Measurements from ENCODE around the gene TMEM92.

DNA sequence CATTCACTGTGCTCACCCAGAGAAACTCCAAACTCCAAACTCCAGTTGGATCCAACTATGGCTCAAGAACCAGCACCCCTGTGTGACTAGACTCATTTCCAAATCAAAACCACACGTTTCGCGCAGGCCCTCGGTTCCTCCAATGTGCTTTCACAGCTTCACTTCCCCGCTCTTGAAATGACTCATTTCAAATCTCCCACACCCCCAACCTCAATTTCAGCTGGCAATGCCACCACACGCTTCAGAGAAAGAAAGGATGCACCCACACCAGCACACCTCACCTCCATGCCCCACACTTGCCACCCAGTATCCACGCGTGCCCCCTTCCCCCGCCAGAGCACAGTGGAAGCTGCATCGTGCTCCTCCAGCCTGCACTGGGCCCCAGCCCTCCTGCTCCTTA, 9.0 kb downstream of the TMEM92 start:
- no peak for TF ChIP-seq CTCF (IDR thresholded peaks at IDR 0.05)
- no peak for TF ChIP-seq POLR2AphosphoS5 (IDR thresholded peaks at IDR 0.05)

Data from breast epithelium (tissue), 3 donors.